ENCODE measurements around the gene TRIM39.

The TRIM39 gene

DNA sequence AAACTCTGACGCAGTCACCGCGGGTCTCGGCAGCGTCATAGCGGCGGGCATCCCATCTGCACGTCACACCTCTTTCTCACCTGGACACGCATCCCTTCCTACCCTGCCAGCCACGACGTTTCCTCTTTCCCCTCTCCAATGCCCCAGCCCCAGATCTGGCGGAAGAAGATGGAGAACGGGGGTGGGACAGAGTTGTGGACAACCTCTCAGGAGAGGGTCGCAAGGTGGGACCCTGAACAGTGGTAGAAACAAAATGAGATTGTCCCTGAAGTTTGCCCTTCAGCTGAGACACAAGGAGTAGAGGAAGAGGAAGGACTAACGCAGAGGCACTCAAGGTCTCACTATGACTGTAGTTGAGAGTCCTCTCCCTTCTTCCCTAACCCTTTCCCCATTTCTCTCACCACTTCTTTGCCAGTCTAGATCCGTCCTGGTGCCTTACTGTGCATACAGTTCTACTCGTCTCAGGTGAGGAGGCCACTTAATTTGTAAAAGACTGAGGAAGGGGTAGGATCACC, 562 bp downstream of the TRIM39 start:
- DNase-seq (ENCODE audit: low spot score) = no peak

DNA sequence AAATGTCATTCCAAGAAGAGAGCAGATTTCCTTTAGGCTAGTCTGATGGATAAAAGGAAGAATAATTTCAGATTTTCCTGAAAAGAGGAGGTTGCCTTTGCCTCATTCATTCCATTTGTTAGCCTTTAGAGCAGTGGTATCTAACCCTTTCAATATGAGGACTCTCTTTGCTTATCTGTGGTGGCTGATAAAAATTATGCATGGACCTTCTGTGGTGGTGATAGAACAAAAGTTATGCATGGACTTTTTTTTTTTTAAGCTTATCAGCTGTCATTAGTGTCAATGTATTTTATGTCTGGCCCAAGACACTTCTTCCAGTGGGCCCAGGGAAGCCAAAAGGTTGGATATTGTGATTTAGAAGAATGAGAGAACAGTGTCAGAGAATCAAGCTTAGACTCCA, 1.7 kb downstream of the TRIM39 start:
- DNase-seq (ENCODE audit: low spot score) = no peak

DNA sequence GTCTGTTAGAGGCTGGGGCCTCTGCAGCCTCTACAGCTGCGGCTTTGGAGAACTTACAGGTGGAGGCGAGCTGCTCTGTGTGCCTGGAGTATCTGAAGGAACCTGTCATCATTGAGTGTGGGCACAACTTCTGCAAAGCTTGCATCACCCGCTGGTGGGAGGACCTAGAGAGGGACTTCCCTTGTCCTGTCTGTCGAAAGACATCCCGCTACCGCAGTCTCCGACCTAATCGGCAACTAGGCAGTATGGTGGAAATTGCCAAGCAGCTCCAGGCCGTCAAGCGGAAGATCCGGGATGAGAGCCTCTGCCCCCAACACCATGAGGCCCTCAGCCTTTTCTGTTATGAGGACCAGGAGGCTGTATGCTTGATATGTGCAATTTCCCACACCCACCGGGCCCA, 2.6 kb downstream of the TRIM39 start:
- no peak for DNase-seq (ENCODE audit: low spot score)

DNA sequence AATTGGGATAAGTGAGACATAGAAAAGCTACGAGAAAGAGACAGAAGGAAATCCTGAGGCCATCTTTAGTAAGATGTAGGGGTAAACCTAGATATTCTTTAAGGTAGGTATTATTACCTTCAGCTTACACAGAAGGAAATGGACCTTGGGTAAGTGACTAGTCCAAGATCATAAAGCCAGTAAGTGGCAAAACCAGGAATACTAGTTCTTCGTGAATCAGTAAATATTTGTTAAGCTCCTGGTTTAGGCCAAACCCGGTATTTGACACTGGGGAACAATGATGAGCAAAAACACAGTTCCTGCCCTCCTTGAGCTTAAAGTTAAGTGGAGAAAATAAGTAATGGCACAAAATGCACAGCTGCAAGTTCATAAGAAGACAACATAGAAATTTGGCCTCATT, 5.3 kb downstream of the TRIM39 start:
- no peak for DNase-seq (ENCODE audit: low spot score)

DNA sequence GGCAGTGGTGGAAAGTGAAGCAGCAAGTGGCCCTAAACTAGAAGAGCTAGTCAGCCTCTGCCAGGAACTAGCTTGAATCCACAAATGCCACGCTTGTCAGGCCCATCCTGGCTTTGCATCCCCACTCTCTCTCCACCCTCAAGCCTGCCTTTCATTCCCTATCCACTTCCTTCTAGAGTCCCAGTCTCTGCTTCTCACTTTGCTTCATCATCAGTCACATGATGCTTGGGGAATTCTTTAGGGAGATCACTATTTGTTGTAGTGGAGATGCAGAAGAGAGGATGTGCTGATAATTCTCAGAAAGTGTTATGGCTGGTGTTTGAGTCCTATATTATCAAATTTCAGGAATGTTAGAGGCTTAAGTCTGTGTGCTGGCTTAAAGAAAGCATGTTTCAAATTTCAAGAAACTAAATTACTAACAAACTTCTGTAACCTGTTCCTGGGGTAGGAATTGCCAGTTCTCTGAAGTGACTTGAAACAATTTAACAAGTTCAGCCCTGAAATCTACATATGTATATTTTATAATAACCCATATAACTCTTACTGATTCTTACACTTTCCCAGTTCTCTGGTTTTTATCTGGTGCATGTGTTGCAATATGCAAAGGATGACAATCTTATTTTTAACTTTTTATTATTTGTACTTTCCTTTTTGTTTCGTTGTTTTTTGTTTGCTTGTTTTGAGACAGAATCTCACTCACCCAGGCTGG, 7.5 kb downstream of the TRIM39 start:
- no peak for DNase-seq (ENCODE audit: low spot score)

DNA sequence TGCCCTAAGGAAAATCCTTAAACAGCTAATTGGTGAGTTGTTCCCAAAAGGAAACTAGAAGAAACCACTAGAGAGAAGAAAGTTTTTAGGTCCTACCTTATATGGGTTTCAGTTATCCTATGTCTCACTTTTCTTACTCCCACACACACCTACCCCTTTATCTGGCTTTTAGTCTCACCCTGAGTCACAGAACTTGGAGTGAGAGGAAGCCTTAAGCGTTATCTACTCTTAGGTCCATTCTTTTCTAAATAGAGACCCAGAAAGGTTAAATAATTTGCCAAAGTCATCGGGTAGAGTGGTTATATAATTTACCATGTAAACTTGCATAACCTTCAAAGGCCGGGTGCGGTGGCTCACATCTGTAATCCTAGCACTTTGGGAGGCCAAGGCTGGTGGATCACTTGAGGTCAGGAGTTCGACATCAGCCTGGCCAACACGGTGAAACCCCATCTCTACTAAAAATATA, 13.9 kb downstream of the TRIM39 start:
- DNase-seq (ENCODE audit: low spot score) = no peak

DNA sequence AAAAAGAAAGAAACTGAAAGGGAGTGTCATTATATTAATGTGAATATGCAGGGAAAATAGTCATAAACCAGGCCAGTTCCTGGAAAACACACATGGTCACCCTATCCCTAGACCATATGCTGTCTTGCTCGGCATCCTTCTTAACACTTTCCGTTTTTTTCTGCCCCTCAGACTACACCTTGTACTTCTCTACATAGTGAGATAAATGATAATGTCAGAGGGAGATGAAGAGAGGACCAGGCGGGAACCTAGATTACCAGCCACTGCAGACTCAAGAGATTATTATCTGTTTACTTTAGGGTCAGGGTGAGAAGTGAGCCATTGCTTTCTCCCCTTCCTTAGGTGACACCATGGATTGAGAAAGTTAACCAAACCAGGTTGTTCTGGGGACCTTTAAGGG, 14.5 kb downstream of the TRIM39 start:
- no peak for DNase-seq (ENCODE audit: low spot score)

DNA sequence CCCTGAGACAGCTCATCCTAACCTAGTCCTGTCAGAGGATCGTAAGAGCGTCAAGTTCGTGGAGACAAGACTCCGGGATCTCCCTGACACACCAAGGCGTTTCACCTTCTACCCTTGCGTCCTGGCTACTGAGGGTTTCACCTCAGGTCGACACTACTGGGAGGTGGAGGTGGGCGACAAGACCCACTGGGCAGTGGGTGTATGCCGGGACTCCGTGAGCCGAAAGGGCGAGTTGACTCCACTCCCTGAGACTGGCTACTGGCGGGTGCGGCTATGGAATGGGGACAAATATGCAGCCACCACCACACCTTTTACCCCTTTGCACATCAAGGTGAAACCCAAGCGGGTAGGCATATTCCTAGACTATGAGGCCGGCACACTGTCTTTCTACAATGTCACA, 15.0 kb downstream of the TRIM39 start:
- no peak for DNase-seq (ENCODE audit: low spot score)

DNA sequence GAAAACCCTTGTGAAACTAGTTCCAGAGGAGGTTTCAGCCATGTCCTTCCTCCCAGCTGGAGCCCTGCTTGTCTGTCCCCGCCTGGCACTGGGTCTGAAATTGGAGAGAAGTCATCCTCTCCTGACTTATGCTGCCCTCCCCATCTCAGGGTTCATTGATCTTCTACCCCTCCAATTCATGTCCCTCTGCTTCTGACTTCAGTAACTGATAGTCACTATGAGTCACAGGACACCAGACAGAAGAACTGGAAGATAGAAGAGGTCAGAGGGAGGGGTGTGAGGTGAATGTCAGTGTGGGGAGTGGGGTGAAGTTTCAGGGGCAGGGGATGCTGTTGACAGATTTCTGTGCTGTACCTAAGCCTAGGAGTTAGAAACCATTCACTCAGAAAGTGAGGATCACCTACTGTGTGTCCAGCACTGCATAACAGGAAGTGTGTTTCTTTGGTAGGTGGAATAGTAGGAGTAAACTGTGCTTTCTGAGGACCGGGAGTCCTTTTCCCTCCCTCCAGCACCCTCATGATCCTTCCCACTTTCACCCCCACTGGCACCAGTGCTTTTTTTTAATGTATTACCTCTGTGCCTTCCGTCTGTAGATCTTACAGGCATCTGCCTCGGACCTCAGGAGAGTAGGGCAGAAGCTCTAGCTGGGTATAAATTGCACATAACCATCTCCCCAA, 17.6 kb downstream of the TRIM39 start:
- no peak for DNase-seq (ENCODE audit: low spot score)

DNA sequence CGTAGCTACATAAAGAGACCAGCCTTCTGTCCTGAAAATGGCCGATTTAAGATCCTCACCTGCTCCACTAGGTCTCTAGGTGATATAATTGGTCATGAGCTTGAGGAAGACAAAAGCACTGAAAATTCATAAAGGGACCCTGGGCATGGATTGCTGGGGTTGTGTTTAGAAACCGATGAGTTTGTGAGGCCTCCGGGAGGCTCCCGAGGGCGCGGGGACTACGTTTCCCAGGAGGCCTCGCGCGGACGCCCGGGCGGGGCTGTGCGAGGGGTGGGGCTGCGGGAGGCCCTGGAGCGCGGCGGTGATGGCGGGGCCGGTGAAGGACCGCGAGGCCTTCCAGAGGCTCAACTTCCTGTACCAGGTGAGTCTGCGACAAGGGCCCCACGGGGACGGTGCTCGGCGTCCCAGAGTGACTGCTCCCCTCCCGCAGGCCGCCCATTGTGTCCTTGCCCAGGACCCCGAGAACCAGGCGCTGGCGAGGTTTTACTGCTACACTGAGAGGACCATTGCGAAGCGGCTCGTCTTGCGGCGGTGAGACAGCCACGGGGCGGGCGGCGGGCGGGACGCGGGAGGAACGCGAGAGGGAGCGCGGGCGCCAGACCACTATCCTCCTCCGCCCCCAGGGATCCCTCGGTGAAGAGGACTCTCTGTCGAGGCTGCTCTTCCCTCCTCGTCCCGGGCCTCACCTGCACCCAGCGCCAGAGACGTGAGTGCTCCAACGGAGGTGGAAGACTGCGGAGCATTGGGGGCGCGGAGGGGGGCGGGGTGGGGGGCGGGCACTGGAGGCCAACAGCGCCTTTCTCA, 18.3 kb downstream of the TRIM39 start, which contains the start of gene RPP21:
Gene RPP21 (plus strand): TSS at position 289 of the 804 bp plus-strand sequence. CDS start 16 bp downstream, at position 305.
- peak; percentile 83 for DNase-seq (ENCODE audit: low spot score)

DNA sequence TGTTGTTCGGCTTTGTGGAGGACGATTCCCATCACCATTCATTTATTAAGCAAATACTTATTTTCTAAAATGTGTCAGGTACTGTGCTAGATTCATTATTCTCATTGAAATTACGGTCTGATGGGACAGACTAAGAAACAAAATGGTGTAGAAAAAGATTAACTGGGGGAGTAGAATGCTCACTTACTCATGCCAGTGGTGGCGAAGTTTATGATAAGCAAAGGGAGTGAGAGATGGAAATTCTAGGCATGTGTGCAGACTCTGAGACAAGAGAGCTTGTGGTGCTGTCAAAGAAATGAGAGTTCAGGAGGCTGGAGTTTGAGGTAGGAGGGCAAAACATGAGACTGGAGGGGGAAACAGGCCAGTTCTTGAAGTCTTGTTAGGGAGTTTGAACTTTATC, 19.1 kb downstream of the TRIM39 start:
- peak; percentile 40 for DNase-seq (ENCODE audit: low spot score)

DNA sequence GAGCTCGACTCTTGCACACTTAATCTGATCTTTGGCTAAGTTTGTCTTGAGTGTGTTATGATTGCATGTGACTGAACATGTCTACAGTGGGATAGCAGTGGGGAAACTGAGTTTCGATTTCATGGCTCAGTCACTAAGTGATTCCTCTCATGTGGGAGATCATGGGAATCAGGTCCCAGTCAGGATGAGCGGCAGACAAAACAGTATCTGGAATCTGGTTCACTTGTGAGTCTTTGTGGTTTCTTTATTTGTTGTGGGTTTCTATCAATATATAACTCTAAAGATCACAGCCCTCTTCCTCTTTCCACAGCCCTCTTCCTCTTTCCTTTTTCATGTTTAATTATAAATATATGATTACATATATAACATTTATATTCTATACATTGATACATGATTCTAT, 22.2 kb downstream of the TRIM39 start:
- no peak for DNase-seq (ENCODE audit: low spot score)

DNA sequence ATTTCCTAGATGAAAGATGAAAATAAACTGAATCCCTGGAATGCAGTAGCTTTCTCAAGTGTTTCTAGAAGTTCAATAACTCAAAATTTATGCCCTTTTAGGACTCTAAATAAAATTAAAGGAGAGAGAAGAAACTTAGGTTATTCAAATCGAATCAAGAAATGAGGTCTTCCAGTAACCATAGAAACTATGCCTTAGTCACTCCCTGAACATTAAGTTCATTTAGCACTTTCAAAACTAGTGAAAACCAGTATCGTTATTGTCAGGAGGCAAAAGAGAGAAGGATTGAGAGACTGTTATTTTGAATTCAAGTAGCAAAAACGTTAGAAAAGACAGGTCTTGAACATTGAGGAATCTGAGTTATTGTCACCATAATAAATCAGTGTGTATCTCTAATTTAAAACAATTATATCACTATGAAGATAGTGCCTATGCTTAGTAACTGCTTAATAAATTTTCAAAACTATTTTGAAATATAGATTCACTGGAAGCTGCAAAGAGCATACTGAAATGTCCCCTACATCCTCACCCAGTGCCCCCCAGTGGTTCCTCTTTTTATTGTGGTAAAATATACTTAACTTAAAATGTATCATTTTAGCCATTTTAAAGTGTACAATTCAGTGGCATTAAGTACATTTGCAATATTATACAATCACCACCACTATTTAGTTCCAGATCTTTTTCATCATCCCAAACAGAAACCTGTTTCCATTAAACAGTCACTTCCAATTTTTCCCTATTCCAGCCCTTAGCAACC, 22.9 kb downstream of the TRIM39 start:
- no peak for DNase-seq (ENCODE audit: low spot score)

DNA sequence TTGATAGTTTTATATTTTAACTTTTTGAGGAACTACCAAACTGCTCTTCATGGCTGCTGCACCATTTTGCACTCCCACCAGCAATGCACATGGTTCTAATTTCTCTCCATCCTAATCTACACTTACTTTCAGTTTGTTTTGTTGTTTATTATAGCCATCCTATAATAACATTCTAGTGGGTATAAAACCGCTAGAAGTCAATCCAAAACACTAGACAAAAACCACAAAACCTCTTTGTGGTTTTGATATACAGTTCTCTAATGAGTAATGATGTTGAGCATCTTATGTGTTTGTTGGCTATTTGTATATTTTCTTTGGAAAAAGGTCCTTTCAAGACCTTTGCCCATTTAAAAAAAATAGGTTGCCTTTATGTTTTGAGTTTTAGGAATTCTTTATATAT, 23.8 kb downstream of the TRIM39 start:
- no peak for DNase-seq (ENCODE audit: low spot score)

DNA sequence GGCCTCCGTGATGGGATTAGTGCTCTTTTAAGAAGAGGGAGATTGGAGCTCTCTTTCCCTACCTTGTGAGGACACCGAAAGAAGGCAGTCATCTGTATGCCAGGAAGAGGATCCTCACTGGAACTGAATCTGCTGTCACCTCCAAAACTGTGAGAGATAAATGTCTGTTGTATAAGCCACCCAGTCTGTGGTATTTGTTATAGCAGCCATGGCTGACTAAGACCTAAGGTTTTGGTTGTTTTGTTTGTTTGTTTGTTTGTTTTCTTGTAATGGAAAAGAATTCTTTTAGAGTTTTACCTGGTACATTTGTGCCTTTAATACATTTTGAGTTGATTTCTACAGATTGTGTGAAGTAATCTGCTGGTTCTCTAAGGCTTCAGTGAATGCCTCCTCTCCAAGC, 25.8 kb downstream of the TRIM39 start:
- no peak for DNase-seq (ENCODE audit: low spot score)

DNA sequence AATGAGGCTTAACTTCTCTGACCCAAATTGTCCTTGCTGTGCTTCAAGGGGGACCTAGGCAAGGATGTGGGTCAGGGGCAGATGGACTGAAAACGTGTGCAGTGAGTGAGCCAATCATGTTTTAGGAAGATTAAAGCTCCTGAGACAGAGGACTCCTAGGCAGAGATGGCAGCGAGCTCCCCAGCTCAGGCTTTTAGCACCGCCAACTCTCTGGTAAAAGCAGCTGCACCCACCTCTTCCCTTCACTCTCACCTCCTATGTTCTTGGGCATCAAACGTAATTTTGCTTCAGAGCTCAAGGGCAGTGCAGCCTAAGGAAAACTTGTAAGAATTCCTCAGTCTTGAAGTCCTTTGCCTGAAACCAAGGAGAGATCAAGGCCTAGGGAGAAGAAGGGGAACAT, 28.6 kb downstream of the TRIM39 start:
- DNase-seq (ENCODE audit: low spot score) = no peak

DNA sequence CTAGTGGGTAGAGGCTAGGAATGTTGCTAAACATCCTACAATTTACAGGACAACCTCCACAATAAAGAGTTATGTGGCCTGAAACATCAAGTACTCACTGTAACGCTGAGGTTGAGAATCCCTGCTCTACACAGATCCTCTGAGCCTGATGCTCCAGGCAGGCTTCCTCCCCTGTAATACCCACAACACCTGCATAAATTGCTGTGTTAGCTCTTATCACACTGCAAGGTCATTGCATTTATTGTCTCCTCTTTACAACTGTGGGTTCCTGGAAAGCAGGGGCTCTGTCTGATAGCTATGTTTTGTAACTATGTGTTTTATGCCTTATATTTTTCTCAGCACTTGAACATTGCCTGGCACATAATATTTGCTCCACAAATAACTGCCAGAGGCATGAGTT, 29.8 kb downstream of the TRIM39 start:
- DNase-seq (ENCODE audit: low spot score) = no peak

DNA sequence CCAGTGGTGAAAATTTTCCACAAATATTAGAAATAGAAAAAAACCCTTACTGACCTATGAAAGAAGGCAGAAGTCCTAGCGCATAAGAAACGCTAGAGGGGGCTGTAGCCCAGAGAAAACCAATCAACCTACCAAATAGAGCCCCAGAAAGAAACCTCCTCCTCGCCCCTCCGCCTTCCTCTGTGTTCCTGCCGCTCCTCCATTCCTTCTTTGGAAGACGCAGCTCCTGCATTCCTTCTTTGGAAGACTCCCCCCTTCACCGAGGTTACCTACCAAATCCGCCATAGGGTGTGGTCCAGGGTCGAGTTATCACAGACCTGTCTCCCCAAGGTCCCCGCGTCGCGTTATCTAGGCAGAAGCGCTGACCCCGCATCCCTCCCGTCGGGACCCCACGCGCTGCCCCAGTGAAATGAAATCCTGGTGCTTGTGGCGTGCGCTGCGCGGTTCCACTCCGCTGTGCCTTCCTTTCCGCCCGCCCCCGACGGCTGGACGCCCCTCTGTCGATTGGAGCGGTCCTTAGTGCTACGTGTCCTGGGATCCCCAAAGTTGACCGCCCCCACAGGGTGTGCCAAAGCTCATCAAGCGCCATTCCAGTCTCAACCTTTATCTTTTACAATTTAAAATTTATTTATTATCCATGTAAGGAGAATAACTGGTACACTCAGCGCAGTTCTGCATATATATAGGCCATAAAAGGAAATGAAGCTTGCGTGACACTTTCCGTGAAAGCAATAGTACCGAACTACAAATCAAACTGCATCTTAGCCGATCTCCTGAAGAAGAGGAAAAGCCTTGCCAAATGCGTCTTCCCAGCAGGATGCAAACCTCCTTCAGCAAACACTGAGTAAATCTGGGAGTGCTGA, 31.2 kb downstream of the TRIM39 start:
- peak; percentile 58 for DNase-seq (ENCODE audit: low spot score)

DNA sequence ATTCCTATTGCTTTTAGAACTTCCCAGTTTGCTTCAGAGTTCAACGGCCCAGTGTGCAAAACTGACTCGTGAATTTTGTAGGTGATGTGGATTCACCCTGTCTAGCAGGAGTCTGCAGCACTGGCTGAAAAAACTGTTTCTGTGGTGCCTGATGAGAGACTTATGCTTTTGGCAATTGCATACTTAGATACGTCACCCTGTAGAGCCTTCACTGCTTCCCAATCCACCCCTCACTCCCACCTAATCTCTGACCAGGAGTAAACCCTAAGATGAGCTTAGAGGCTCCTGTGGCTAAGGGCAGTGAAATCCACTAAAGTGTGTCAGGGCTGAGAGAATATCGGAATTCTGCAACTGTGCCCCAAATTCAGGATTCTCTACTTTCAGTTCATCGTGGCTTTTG, 32.5 kb downstream of the TRIM39 start:
- DNase-seq (ENCODE audit: low spot score) = no peak

DNA sequence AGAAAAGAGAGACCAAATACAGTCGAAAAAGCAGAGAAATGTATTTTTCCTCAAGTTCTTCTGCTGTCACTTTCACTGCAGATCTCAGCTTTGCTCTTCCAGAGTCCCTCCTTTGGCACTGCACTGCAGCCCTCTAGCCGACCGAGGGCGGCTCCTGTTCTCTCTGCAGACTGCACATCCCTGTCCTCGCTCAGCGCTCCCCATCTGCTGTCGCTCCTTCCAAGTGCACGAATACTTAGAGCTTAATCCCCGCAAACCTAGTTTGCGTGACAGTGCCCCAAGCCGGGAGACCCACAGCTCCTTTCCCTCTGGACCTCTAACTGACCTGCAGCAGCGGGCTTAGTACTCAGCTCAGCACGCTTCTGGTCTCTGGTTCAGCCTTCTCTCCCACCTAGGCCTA, 33.4 kb downstream of the TRIM39 start:
- no peak for DNase-seq (ENCODE audit: low spot score)

DNA sequence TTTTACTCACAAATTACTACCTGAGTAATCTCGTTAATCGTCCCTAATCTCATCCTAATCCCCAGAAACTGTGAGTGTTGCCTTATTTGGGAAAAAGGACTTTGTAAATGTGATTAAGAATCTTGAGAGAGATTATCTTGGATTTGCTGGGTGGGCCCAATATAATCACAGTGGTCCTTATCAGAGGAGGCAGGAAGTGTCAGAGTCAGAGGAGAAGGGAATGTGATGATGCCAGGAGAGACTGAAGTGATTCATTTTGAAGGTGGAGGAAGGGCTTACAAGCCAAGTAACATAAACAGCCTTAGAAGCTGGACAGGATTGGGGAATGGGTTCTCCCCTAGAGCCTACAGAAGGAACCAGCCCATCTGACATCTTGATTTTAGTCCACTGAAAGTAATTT, 34.9 kb downstream of the TRIM39 start:
- no peak for DNase-seq (ENCODE audit: low spot score)
